Measurements from ENCODE around the gene IQCH. TPM values are rescaled to one million over a fixed set of nuclear protein-coding genes. Genes with fewer than 3 reads are reported as not detected.

IQCH gene
- total RNA-seq, 3 donors from 2014 or later (not counting 1 experiment from before 2014, with no cell fraction given), result 0.78 to 1.4 (median 0.86) TPM

GRCh38 chr15:67267951-67268941 is 13.7 kb downstream of the IQCH start:
- H3K27me3 ChIP-seq (ENCODE audit: control insufficient read depth, insufficient read depth, low read length), result no peaks in the 10 kb centered on the region
- TF ChIP-seq, protein P1, sequence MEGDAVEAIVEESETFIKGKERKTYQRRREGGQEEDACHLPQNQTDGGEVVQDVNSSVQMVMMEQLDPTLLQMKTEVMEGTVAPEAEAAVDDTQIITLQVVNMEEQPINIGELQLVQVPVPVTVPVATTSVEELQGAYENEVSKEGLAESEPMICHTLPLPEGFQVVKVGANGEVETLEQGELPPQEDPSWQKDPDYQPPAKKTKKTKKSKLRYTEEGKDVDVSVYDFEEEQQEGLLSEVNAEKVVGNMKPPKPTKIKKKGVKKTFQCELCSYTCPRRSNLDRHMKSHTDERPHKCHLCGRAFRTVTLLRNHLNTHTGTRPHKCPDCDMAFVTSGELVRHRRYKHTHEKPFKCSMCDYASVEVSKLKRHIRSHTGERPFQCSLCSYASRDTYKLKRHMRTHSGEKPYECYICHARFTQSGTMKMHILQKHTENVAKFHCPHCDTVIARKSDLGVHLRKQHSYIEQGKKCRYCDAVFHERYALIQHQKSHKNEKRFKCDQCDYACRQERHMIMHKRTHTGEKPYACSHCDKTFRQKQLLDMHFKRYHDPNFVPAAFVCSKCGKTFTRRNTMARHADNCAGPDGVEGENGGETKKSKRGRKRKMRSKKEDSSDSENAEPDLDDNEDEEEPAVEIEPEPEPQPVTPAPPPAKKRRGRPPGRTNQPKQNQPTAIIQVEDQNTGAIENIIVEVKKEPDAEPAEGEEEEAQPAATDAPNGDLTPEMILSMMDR (IDR thresholded peaks at IDR 0.05), result no peak
- H3K36me3 ChIP-seq (ENCODE audit: control insufficient read depth, insufficient read depth, low read length), result no peaks in the 10 kb centered on the region
- H3K4me3 ChIP-seq (ENCODE audit: low read length), result no peak overlapping the region
- H3K4me1 ChIP-seq (ENCODE audit: control insufficient read depth, insufficient read depth, low read length), result no peaks in the 10 kb centered on the region
- Mint-ChIP-seq H3K9me3 (no peaks in the 10 kb centered on the region), H3K27me3 (ENCODE audit: low read depth in 2 of 2) (peaks cover 12 to 19% of the 10 kb centered on the region in 2 donors), H3K36me3 (no peaks in the 10 kb centered on the region), H3K4me3 (no peak overlapping the region), H3K27ac (no peak overlapping the region), H3K4me1 (no peaks in the 10 kb centered on the region)
- no peak overlapping the region for H3K27ac ChIP-seq (ENCODE audit: low read length)
- no peaks in the 10 kb centered on the region for H3K9me3 ChIP-seq (ENCODE audit: control insufficient read depth, insufficient read depth, low read length)
- 89% methylated on average over 8 of the region's 9 CpGs for WGBS (ENCODE audit: insufficient coverage)
- DNase-seq, result no peak
- no peak for ATAC-seq
- intact Hi-C loops (cut with micrococcal nuclease), result no loop called here

DNA sequence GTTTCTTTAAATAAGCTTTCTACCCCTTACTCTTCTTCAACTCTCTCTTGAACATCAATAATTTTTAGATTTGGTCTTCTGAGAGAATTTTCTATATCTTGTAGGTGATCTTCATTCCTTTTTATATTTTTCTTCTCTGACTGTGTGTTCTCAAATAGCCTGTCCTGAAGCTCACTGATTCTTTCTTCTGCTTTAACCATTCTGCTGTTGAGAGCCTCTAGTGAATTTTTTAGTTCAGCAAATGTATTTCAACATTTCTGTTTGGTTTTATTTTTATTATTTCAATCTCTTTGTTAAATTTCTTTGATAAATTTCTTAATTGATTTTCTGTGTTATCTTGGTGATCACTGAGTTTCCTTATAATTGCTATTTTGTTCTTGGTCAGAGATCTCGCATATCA is 19.6 kb downstream of the IQCH start:
- Histone ChIP-seq H3K27me3 (ENCODE audit: control insufficient read depth, insufficient read depth, low read length) (no peaks in the 10 kb centered on the region), H3K9me3 (ENCODE audit: control insufficient read depth, insufficient read depth, low read length) (no peaks in the 10 kb centered on the region), H3K27ac (ENCODE audit: low read length) (no peak overlapping the region), H3K4me1 (ENCODE audit: control insufficient read depth, insufficient read depth, low read length) (no peaks in the 10 kb centered on the region), H3K36me3 (ENCODE audit: control insufficient read depth, insufficient read depth, low read length) (no peaks in the 10 kb centered on the region), H3K4me3 (ENCODE audit: low read length) (no peak overlapping the region)
- Mint-ChIP-seq H3K9me3 (peaks cover 2 to 8% of the 10 kb centered on the region in 2 donors), H3K27ac (no peak overlapping the region), H3K4me3 (no peak overlapping the region), H3K4me1 (no peaks in the 10 kb centered on the region), H3K36me3 (peaks cover 11% of the 10 kb centered on the region), H3K27me3 (ENCODE audit: low read depth in 2 of 2) (peaks cover 16 to 44% of the 10 kb centered on the region in 2 donors)
- 100% methylated on average over 1 of the region's 1 CpG for WGBS (ENCODE audit: insufficient coverage)
- intact Hi-C loops (cut with micrococcal nuclease), result no loop called here
- ATAC-seq (no peak), DNase-seq (no peak)
- TF ChIP-seq, protein P1 (IDR thresholded peaks at IDR 0.05), result no peak

DNA sequence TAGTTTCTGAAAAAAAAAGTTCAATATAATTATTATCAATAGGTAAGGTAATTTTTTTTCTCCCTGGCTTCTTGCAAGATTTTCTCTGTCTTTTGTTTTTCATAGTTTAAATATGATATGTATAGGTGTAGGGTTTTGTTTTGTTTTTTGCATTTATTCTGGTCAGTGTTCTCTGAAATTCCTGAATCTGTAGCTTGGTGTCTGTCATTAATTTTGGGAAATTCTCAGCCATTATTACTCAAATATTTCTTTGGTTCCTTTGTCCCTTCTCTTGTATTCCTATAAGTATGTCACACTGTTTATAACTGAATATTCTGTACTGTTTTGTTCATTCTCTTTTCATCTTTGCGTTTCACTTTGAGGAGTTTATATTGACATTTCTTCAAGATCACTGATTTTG is 22.1 kb downstream of the IQCH start:
- H3K4me3 Mint-ChIP-seq, result no peak overlapping the region
- intact Hi-C loops (cut with micrococcal nuclease), result no loop called here
- peaks cover 2 to 8% of the 10 kb centered on the region in 2 donors for H3K9me3 Mint-ChIP-seq

More for the DNA sequence above, 22.1 kb downstream of the IQCH start:
- Mint-ChIP-seq H3K36me3 (peaks cover 11% of the 10 kb centered on the region), H3K4me1 (no peaks in the 10 kb centered on the region), H3K27ac (no peak overlapping the region), H3K27me3 (ENCODE audit: low read depth in 2 of 2) (peaks cover 15 to 37% of the 10 kb centered on the region in 2 donors)
- no peaks in the 10 kb centered on the region for H3K9me3 ChIP-seq (ENCODE audit: control insufficient read depth, insufficient read depth, low read length)
- 100% methylated on average over 1 of the region's 1 CpG for WGBS (ENCODE audit: insufficient coverage)
- DNase-seq (no peak), ATAC-seq (no peak)
- H3K27me3 ChIP-seq (ENCODE audit: control insufficient read depth, insufficient read depth, low read length), result no peaks in the 10 kb centered on the region
- H3K27ac ChIP-seq (ENCODE audit: low read length), result no peak overlapping the region
- H3K4me3 ChIP-seq (ENCODE audit: low read length), result no peak overlapping the region
- no peaks in the 10 kb centered on the region for H3K36me3 ChIP-seq (ENCODE audit: control insufficient read depth, insufficient read depth, low read length)
- no peaks in the 10 kb centered on the region for H3K4me1 ChIP-seq (ENCODE audit: control insufficient read depth, insufficient read depth, low read length)
- TF ChIP-seq, protein P1 (IDR thresholded peaks at IDR 0.05), result no peak
